HG03442 (cell line): ENCODE data around the gene CRYL1.
A peak's percentile ranks its signal among the peaks of the same experiment; 100 is the strongest.

Experiments
- ATAC-seq: cut with Tn5 transposase; IDR thresholded peaks from one replicate; pipeline ENCODE4 v1.9.1; 2021; ENCODE audit warnings: mild to moderate bottlenecking, moderate library complexity; ENCODE audit not compliant: unreplicated experiment

The CRYL1 gene

GRCh38 chr13:20495087-20496023 lies 30.3 kb downstream of the CRYL1 start:
- no peak for ATAC-seq

- no peak for ATAC-seq
Observed at GRCh38 chr13:20494656-20495055, 31.0 kb downstream of the CRYL1 start.

GRCh38 chr13:20492641-20493040 lies 33.0 kb downstream of the CRYL1 start:
- no peak for ATAC-seq

- ATAC-seq: no peak
Observed at GRCh38 chr13:20491926-20492435, 33.7 kb downstream of the CRYL1 start.

- ATAC-seq: no peak
Observed at GRCh38 chr13:20489185-20489820, 36.4 kb downstream of the CRYL1 start.

GRCh38 chr13:20487927-20488326 lies 37.7 kb downstream of the CRYL1 start:
- no peak for ATAC-seq

- ATAC-seq: no peak
Observed at GRCh38 chr13:20482787-20483186, 42.9 kb downstream of the CRYL1 start.

- no peak for ATAC-seq
Observed at GRCh38 chr13:20482275-20482761, 43.3 kb downstream of the CRYL1 start.

- no peak for ATAC-seq
Observed at GRCh38 chr13:20477394-20477793, 48.3 kb downstream of the CRYL1 start.

GRCh38 chr13:20475927-20476691 lies 49.5 kb downstream of the CRYL1 start:
- ATAC-seq: peak; percentile 98

- no peak for ATAC-seq
Observed at GRCh38 chr13:20474515-20474914, 51.1 kb downstream of the CRYL1 start.

GRCh38 chr13:20473888-20474287 lies 51.8 kb downstream of the CRYL1 start:
- no peak for ATAC-seq

- ATAC-seq: no peak
Observed at GRCh38 chr13:20473139-20473538, 52.5 kb downstream of the CRYL1 start.

GRCh38 chr13:20472531-20472930 lies 53.1 kb downstream of the CRYL1 start:
- no peak for ATAC-seq

GRCh38 chr13:20470136-20470535 lies 55.5 kb downstream of the CRYL1 start:
- ATAC-seq: no peak

GRCh38 chr13:20466371-20466770 lies 59.3 kb downstream of the CRYL1 start:
- no peak for ATAC-seq

- ATAC-seq: no peak
Observed at GRCh38 chr13:20465218-20465879, 60.3 kb downstream of the CRYL1 start.

- no peak for ATAC-seq
Observed at GRCh38 chr13:20462921-20463320, 62.7 kb downstream of the CRYL1 start.

- no peak for ATAC-seq
Observed at GRCh38 chr13:20462533-20462915, 63.1 kb downstream of the CRYL1 start.

- no peak for ATAC-seq
Observed at GRCh38 chr13:20461860-20462532, 63.7 kb downstream of the CRYL1 start.
